GM06990 (cell line): ENCODE results near the gene TMEM132E.
"Not testable (repeated sequence)": the region's sequence is repeated elsewhere in the genome, so short reads cannot be mapped to it uniquely, and the experiment has no call there.

ENCODE experiments used
- DNase-seq: peaks from one replicate; pipeline ENCODE4 v3.0.0-alpha.2; 2011; ENCODE audit not compliant: insufficient read length; ENCODE audit errors: extremely low read depth
- H3K27me3 ChIP-seq: replicated peaks from 2 replicates; pipeline ENCODE4 v1.6.0; 2011; ENCODE audit warnings: low read length; ENCODE audit not compliant: control insufficient read depth, insufficient read depth
- H3K36me3 ChIP-seq: 2 replicates; pipeline ENCODE4 v1.5.1; 2011; ENCODE audit warnings: low read length; ENCODE audit not compliant: control insufficient read depth, insufficient read depth
- H3K4me3 ChIP-seq: replicated peaks from 2 replicates; pipeline ENCODE4 v1.5.1; 2011; ENCODE audit warnings: low read depth, mild to moderate bottlenecking, control low read depth, low read length
- CTCF ChIP-seq: IDR thresholded peaks from 2 replicates; pipeline ENCODE4 v1.5.1; 2011; ENCODE audit warnings: low read length, control low read depth, mild to moderate bottlenecking, inconsistent platforms; ENCODE audit not compliant: insufficient read depth, poor library complexity, severe bottlenecking

TMEM132E gene

GRCh38 chr17:34579017-34579946, at the start of gene TMEM132E:
Gene TMEM132E (plus strand): TSS chr17:34579582. CDS start chr17:34581077, 1,495 bp downstream.
- DNase-seq, result no peak
- Histone ChIP-seq H3K4me3 (no peak within 1 kb of the TSS), H3K27me3 (peaks cover 3% of the 10 kb centered on the region), H3K36me3 (no peaks in the 10 kb centered on the region)
- no peak for TF ChIP-seq CTCF

GRCh38 chr17:34530918-34531317, 48.5 kb upstream of the TMEM132E start:
- Histone ChIP-seq H3K36me3 (no peaks in the 10 kb centered on the region), H3K27me3 (no peaks in the 10 kb centered on the region; the same call in 1 of the 2 replicates), H3K4me3 (no peak overlapping the region)
- DNase-seq, result no peak
- no peak for TF ChIP-seq CTCF

- DNase-seq, result no peak
- H3K4me3 ChIP-seq, result no peak overlapping the region
- no peaks in the 10 kb centered on the region; the same call in 1 of the 2 replicates for H3K27me3 ChIP-seq
- TF ChIP-seq CTCF, result no peak
- H3K36me3 ChIP-seq, result no peaks in the 10 kb centered on the region
Measured at GRCh38 chr17:34532281-34533065, 46.9 kb upstream of the TMEM132E start.

GRCh38 chr17:34533806-34534527, 45.4 kb upstream of the TMEM132E start:
- Histone ChIP-seq H3K4me3 (no peak overlapping the region), H3K36me3 (no peaks in the 10 kb centered on the region), H3K27me3 (no peaks in the 10 kb centered on the region; the same call in 1 of the 2 replicates)
- TF ChIP-seq CTCF, result no peak
- no peak for DNase-seq

- H3K4me3 ChIP-seq, result no peak overlapping the region
- no peak for DNase-seq
- 0 out of 2 replicates have a peak, but pooled peaks cover 2% of the 10 kb centered on the region for H3K27me3 ChIP-seq
- TF ChIP-seq CTCF, result no peak
- H3K36me3 ChIP-seq, result no peaks in the 10 kb centered on the region
Measured at GRCh38 chr17:34537445-34537844, 41.9 kb upstream of the TMEM132E start.

GRCh38 chr17:34538582-34538981, 40.8 kb upstream of the TMEM132E start:
- DNase-seq, H3K27me3 ChIP-seq, H3K4me3 ChIP-seq, H3K36me3 ChIP-seq: not testable (repeated sequence)
